ENCODE data around the gene LMO7.
A peak's percentile ranks its signal among the peaks of the same experiment; 100 is the strongest.

Gene LMO7

GRCh38 chr13:75826391-75826790, 190.3 kb downstream of the LMO7 start:
- no peak overlapping the region for H3K27ac ChIP-seq
- no peak for DNase-seq (ENCODE audit: low read depth, low spot score)

- no peak for DNase-seq (ENCODE audit: low read depth, low spot score)
- no peak overlapping the region for H3K27ac ChIP-seq
Observed at GRCh38 chr13:75829830-75830229, 193.7 kb downstream of the LMO7 start.

GRCh38 chr13:75830842-75831241, 194.7 kb downstream of the LMO7 start:
- no peak overlapping the region for H3K27ac ChIP-seq
- no peak for DNase-seq (ENCODE audit: low read depth, low spot score)

GRCh38 chr13:75831389-75831788, 195.3 kb downstream of the LMO7 start:
- DNase-seq (ENCODE audit: low read depth, low spot score) = no peak
- H3K27ac ChIP-seq = no peak overlapping the region

GRCh38 chr13:75832812-75833211, 196.7 kb downstream of the LMO7 start:
- H3K27ac ChIP-seq = no peak overlapping the region
- no peak for DNase-seq (ENCODE audit: low read depth, low spot score)

- H3K27ac ChIP-seq = no peak overlapping the region
- DNase-seq (ENCODE audit: low read depth, low spot score) = no peak
Observed at GRCh38 chr13:75836441-75836840, 200.3 kb downstream of the LMO7 start.

GRCh38 chr13:75838366-75839005, 202.4 kb downstream of the LMO7 start:
- DNase-seq (ENCODE audit: low read depth, low spot score) = no peak
- no peak overlapping the region for H3K27ac ChIP-seq

- DNase-seq (ENCODE audit: low read depth, low spot score) = no peak
- no peak overlapping the region for H3K27ac ChIP-seq
Observed at GRCh38 chr13:75839406-75839805, 203.3 kb downstream of the LMO7 start.

GRCh38 chr13:75841905-75842304, 205.8 kb downstream of the LMO7 start:
- no peak overlapping the region for H3K27ac ChIP-seq
- no peak for DNase-seq (ENCODE audit: low read depth, low spot score)

GRCh38 chr13:75843074-75843473, 206.9 kb downstream of the LMO7 start:
- H3K27ac ChIP-seq = no peak overlapping the region
- no peak for DNase-seq (ENCODE audit: low read depth, low spot score)

- DNase-seq (ENCODE audit: low read depth, low spot score) = no peak
- H3K27ac ChIP-seq = no peak overlapping the region
Observed at GRCh38 chr13:75843991-75844390, 207.9 kb downstream of the LMO7 start.

GRCh38 chr13:75847588-75847987, 211.5 kb downstream of the LMO7 start:
- DNase-seq (ENCODE audit: low read depth, low spot score) = no peak
- H3K27ac ChIP-seq = no peak overlapping the region

- H3K27ac ChIP-seq = no peak overlapping the region
- DNase-seq (ENCODE audit: low read depth, low spot score) = no peak
Observed at GRCh38 chr13:75850916-75851315, 214.8 kb downstream of the LMO7 start.

- H3K27ac ChIP-seq = no peak overlapping the region
- DNase-seq (ENCODE audit: low read depth, low spot score) = no peak
Observed at GRCh38 chr13:75855216-75855615, 219.1 kb downstream of the LMO7 start.

GRCh38 chr13:75855847-75856246, 219.7 kb downstream of the LMO7 start:
- H3K27ac ChIP-seq = no peak overlapping the region
- no peak for DNase-seq (ENCODE audit: low read depth, low spot score)

- no peak overlapping the region for H3K27ac ChIP-seq
- no peak for DNase-seq (ENCODE audit: low read depth, low spot score)
Observed at GRCh38 chr13:75857291-75857690, 221.2 kb downstream of the LMO7 start.

GRCh38 chr13:75860935-75861334, 224.8 kb downstream of the LMO7 start:
- no peak overlapping the region for H3K27ac ChIP-seq
- no peak for DNase-seq (ENCODE audit: low read depth, low spot score)

- no peak for DNase-seq (ENCODE audit: low read depth, low spot score)
- no peak overlapping the region for H3K27ac ChIP-seq
Observed at GRCh38 chr13:75861786-75862185, 225.7 kb downstream of the LMO7 start.

- peak; percentile 29 for DNase-seq (ENCODE audit: low read depth, low spot score)
- H3K27ac ChIP-seq = no peak overlapping the region
Observed at GRCh38 chr13:75864718-75865117, 228.6 kb downstream of the LMO7 start.

GRCh38 chr13:75867379-75868117, 231.4 kb downstream of the LMO7 start:
- DNase-seq (ENCODE audit: low read depth, low spot score) = no peak
- no peak overlapping the region for H3K27ac ChIP-seq

- no peak for DNase-seq (ENCODE audit: low read depth, low spot score)
- H3K27ac ChIP-seq = no peak overlapping the region
Observed at GRCh38 chr13:75869981-75870380, 233.9 kb downstream of the LMO7 start.

- DNase-seq (ENCODE audit: low read depth, low spot score) = no peak
- no peak overlapping the region for H3K27ac ChIP-seq
Observed at GRCh38 chr13:75870397-75870903, 234.3 kb downstream of the LMO7 start.
